Measurements from ENCODE around the gene FA2H.
"Not testable (repeated sequence)": the region's sequence is repeated elsewhere in the genome, so short reads cannot be mapped to it uniquely, and the experiment has no call there.

Gene FA2H

GRCh38 chr16:74724820-74725549 lies 49.6 kb downstream of the FA2H start:
- DNase-seq (ENCODE audit: low read depth): no peak
- peak; percentile 10; the same call in 1 of the 2 replicates for TF ChIP-seq CTCF (conservative IDR thresholded peaks at IDR 0.05; ENCODE audit: low read length)

GRCh38 chr16:74723256-74723655 lies 51.4 kb downstream of the FA2H start:
- TF ChIP-seq CTCF (conservative IDR thresholded peaks at IDR 0.05; ENCODE audit: low read length): no peak
- no peak for DNase-seq (ENCODE audit: low read depth)
- H3K4me3 ChIP-seq (ENCODE audit: low read length): no peak overlapping the region

More at GRCh38 chr16:74724820-74725549, 49.6 kb downstream of the FA2H start:
- H3K4me3 ChIP-seq (ENCODE audit: low read length): no peak overlapping the region

GRCh38 chr16:74722156-74722555 lies 52.5 kb downstream of the FA2H start:
- not testable (repeated sequence) for H3K4me3 ChIP-seq (ENCODE audit: low read length); DNase-seq (ENCODE audit: low read depth)

DNA sequence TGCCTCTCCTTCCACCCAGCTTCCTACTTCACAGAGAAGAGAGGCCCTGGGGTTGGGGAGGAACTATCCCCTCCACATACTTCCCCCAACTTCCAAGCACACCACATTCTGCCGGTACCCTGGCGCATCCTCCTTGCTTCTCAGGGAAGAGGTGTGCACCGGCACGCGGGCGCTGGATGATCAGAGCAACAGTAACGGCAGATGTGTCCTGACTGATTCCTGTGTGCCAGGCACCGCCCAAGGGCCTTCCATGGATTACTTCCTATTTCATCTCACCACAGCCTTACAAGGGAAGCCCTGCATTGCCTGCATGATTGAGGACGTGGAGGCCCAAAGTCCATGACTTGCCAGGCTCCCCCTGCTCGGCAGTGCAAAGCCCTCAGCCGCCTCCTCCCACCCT lies 52.9 kb downstream of the FA2H start:
- H3K4me3 ChIP-seq (ENCODE audit: low read length): no peak overlapping the region
- no peak for TF ChIP-seq CTCF (conservative IDR thresholded peaks at IDR 0.05; ENCODE audit: low read length)
- DNase-seq (ENCODE audit: low read depth): no peak

DNA sequence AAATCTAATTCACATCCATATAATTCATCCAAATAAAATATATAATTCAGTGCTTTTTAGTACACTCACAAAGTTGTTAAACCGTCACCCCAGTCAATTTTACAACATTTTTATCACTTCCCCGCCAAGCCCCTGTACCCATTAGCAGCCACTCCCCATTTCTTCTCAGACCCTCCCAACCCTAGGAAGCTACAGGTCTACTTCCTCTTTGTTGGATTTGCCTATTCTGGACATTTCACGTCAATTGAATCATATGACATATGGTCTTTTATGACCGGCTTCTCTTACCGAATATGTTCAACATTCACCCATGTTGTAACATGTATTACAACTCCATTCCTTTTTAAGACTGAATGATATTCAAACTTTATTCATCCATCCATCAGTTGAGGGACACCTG lies 54.0 kb downstream of the FA2H start:
- H3K4me3 ChIP-seq (ENCODE audit: low read length): no peak overlapping the region
- TF ChIP-seq CTCF (conservative IDR thresholded peaks at IDR 0.05; ENCODE audit: low read length): no peak
- DNase-seq (ENCODE audit: low read depth): no peak

DNA sequence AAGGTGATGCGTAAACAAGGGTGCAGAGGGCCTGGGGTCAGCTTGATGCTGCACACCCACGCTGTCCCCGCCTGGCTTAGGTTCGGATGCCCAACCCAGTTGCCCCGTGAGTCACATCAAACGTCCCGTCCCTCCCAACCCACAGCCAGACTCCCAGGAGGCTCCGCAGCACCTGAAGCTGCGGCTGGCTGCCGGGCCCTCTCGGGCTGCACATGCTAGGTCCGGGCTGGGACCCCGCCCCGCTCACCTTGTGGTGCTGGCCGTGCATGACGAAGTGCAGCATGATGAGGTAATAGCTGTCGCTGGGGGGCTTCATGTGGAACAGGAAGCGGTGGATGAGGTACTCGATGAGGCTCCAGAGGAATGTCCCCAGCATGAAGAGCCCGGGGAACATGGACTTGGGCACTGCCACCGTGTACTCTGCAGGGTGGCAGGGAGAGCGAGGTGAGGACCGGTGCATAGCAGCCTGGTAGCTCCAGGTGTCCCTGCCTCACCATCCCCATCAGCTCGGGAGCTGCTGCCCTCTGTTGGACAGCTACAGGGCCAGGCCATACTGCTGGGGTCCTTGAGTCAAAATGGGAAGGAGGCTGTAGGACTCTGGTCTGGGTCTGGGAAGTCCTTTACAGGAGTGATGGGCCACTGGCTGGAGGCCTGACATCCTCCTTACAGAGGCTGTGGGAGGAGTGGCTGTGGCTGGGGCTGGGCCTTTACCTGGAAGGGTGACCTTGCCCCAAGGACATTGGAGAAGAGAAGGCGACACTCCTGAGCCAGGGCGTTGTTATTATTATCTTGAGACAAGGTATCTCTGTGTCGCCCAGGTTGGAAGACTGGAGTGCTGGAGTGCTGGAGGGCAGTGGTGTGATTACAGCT lies 55.6 kb downstream of the FA2H start:
- no peak for DNase-seq (ENCODE audit: low read depth)
- H3K4me3 ChIP-seq (ENCODE audit: low read length): no peak overlapping the region
- no peak for TF ChIP-seq CTCF (conservative IDR thresholded peaks at IDR 0.05; ENCODE audit: low read length)

- DNase-seq (ENCODE audit: low read depth): no peak
- no peak overlapping the region for H3K4me3 ChIP-seq (ENCODE audit: low read length)
- TF ChIP-seq CTCF (conservative IDR thresholded peaks at IDR 0.05; ENCODE audit: low read length): no peak
Measured at GRCh38 chr16:74718140-74718539, 56.5 kb downstream of the FA2H start.
